Endometrial microvascular endothelial cells (primary cell): ENCODE measurements around the gene EMID1. TPM values are rescaled to one million over a fixed set of nuclear protein-coding genes. Genes with fewer than 3 reads are reported as not detected.

Experiments used
- in situ Hi-C: cut with HindIII; loops from 2 replicates; pipeline ENCODE4 v1.10.0; 2017; ENCODE audit warnings: low sequenced_read_pairs, low pct_unique_long_range_greater_than_20kb; ENCODE audit errors: inconsistent ontology term
- total RNA-seq: library from RNA; depleted of rRNA; stranded (reverse); fragments of >200 nt; gene quantifications from one replicate; pipeline ENCODE4 v1.2.3, GENCODE V29; 2015; ENCODE audit errors: inconsistent ontology term

EMID1 gene
- total RNA-seq = not detected

DNA sequence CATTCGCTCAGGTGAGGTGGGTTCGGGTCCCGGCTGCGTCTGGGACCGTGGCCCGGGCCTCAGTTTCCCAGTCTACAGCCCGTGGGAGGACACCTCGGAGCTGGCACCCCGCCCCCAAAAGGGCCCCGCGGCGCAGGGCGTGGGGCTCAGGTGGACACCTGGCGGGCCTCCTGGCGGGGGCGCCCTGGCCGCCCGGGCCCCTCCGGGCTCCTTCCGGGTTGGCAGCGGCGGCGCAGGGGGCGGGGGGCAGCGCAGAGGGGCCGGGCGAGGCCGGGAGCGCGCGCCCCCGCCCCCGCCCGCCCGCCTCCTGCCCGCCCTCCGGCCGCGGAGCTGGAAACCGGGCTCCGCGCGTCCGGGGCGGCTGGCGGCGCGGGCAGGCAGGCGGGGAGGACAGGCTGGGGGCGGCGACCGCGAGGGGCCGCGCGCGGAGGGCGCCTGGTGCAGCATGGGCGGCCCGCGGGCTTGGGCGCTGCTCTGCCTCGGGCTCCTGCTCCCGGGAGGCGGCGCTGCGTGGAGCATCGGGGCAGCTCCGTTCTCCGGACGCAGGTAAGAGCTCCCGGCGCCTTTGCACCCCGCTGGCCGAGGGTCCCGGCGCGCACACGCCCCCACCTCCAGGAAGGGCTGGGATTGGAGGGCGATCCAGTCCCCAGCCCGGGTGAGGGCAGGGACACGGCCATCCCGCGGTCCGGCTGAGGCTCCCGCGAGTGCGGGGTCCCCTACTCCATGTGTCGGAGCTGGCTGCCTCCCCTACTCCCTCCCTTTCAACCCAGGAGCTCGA is at the start of gene EMID1:
TSS of gene EMID1 (plus strand) at position 303 of the 778 bp plus-strand sequence. CDS start at position 446, 143 bp downstream.
- in situ Hi-C loops = no loop called here

DNA sequence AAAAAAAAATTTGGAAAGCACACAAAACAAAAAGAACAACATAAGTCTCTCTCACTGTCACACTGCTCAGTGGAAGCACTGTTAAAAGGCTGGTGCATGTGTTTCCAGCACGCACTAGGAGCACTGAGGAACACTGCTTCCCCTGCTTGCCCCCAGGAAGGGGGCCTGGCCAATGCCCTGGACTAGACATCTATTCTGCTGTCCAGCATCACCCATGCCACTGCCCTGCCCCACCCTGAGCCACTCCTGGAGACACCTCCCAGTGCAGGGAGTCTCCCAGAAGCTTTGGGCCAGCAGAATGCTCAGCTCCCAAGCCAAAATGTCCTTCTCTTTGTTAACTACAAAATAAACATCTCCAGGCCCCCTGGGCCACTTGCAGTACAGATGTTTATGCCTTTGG is 49.7 kb upstream of the EMID1 start:
- in situ Hi-C loops = no loop called here

DNA sequence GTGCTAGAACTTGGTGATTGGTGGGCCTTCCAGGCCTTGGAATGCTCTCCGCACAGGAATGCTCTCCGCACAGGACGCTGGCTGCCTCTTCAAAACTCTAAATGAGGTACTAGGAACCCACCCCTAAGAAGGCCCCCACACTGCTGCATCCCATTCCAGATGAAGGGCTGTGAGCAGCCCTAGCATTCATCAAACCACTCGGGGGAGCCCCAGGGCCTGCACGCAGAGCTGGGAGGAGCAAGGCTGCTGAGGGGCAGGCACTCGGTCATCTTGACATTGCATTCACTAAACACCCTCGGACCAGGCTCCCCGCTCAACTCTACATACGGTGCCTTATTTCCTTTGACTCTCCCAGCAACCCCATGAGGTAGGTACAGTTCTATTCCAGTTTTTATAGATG is 49.2 kb upstream of the EMID1 start:
- in situ Hi-C loops = no loop called here

DNA sequence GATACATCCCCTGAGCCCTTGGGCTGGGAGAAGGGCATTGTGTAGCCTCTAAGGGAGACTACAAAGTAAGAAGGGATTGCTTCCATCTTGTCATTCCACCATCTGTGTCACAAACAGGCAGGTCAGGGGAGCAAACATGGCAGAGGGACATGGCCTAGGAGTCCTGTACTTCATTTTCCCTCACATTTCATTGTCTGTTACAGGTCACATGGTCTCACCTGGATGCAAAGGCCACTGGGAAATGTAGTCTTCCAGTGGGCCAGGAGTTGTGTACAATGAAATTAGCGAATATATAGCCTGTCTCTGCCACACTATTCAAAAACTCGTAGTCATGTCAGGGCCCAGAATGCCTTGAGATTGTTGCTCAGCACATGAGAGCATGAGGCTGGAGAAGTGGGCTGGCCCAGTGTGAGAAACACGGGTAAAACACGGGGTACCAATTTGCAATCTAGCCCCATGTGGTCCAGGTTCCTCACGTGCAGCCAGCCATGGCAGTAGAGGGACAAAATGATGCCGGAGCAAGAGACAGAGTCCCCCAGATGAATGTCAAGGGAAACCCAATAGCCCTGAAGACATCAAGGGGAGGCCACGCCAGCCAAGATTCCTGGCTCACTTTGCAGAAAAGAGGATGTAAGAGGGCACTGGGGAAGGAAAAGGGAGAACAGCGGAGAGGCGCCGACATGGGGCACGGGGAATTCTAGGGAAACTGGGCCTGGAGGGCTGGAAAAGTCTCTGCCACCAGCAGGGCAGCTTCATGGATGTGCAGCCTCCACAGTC is 47.7 kb upstream of the EMID1 start:
- in situ Hi-C loops = no loop called here

DNA sequence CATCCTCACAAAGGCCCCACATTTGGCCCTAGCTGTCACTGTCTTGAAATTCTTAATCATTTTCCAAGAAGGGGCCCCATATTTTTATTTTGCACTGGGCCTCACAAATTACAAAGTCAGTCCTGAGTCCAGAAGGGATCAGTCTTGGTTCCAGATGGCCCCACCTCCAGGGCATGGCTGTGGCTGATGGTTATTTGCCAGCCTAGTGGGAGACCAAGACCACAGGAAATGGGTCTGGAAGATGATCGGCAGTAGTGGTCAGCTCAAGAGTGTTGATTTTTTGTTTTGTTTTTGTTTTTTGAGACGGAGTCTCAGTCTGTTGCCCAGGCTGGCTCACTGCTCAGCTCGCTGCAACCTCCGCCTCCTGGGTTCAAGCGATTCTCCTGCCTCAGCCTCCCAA is 47.1 kb upstream of the EMID1 start:
- in situ Hi-C loops = no loop called here

DNA sequence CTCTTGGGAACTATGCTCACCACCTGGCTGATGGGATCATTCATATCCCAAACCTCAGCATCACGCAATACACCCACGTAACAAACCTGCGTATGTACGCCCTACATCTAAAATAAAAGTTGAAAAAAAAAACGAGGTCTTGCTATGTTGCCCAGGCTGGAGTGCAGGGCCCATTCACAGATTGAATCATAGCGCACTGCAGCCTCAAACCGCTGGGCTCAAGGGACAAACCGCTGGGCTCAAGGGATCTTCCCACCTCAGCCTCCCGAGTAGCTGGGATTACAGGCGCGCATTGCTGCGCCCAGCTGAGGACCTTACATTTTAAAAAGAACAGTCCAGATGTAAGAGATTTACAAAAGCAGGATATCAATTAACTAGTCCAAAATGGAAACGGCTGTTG is 41.9 kb upstream of the EMID1 start:
- in situ Hi-C loops = no loop called here

DNA sequence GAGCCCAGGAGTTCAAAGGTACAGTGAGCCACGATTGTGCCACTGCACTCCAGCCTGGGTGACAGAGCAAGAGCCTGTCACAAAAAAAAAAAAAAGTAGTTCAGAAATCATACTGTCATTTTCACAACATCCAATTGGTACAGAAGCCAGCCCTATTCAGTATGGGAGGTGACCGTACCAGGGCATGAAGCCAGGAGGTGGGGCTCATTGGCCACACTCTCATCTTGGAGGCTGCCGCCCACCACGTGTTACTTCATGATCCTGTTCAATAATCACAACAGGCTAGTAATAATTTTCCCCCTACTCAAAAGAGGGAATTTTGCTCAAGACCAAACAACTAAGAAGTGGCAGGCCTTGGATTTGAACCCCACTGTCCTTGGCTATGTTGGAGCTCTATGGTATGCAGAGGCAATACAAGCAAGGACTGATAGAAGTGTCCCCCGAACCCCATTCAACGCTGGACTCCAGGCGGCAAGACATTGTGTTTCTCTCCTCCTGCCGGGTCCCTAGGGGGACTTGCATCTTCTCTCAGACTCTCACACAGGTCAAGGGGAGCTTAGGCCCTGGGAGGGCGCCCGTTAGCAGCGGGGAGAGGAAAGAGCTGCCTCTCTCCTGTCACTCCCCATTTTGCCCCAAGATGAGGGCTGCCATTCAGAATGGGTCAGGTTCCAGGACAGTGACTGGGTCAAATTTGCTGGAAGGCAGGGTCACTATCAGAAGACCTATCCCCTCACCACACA is 40.2 kb upstream of the EMID1 start:
- in situ Hi-C loops = no loop called here

DNA sequence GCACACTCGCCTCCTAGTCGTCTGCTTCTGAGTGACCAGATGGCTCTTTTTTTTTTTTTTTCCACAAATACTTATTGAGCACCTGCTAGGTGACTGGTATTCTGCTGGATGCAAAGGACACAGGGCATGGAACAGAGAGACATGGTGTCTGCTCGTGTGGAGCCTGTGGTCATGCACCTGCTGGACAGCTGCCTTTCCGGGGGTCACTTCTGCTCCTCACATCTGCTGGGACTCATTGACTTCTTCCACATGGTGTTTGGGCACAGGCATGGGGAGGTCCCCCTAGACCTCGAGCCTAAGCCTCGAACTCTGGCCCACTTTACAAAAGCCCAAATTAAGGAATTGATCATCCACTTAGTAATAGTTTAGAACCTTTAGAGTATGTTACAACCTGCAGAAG is 39.5 kb upstream of the EMID1 start:
- in situ Hi-C loops = no loop called here

DNA sequence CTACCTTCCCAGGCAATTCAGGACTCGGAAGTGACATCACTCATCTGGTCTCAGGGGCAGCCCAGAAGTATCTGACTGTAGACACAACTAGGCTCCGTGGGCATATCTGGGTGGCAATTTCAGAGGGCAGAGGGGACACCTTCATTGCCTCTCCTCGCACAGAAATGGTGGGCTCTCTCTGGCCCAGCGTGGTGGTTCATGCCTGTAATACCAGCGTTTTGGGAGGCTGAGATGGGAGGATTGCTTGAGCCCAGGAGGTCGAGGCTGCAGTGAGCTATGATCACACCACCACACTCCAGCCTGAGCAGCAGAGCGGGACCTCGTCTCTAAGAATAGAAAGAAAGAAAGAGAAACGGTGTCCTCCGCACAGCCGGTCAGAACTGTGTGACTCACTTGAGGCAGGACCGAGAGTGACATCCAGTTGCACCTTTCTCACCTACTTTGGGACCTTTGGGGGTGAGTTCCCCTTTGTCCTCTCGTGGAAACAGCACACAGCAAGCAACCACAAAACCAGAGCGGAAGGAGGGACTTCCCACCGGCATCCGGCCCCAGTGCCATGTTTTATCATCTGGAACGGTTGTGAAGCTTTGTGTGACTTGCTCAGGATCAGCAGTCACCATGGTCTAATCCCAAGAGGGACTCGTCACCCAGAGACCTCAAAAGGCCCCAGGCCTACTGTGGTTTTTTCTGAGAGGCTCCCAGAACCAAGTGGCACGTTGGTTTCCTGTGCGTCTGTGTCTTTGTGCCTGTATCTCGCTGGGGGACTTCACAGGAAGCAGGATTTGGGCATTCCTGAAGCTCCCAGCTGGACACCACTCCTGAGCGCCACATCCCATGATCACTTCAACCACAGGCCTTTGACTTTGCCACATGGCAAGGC is 38.4 kb upstream of the EMID1 start:
- in situ Hi-C loops = no loop called here

DNA sequence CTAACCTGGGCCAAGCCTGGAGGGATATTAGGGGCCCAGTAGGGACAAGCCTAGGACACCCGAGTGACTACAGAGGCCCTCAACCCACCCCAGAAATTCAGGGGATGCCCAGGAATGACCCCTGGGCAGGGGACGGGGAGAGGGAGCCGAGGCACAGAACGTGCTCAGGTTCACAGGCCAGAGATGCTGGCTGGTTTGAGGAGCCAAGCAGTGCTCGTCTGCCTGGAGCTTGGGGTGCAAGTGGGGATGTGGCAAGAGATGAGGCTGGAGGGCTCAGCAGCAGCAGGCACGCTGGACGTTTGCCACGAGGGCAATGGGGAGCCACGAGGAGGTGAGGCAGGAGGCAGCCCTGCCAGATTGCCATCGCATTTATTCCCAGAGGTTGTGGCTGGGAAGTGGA is 34.0 kb upstream of the EMID1 start:
- in situ Hi-C loops = no loop called here

DNA sequence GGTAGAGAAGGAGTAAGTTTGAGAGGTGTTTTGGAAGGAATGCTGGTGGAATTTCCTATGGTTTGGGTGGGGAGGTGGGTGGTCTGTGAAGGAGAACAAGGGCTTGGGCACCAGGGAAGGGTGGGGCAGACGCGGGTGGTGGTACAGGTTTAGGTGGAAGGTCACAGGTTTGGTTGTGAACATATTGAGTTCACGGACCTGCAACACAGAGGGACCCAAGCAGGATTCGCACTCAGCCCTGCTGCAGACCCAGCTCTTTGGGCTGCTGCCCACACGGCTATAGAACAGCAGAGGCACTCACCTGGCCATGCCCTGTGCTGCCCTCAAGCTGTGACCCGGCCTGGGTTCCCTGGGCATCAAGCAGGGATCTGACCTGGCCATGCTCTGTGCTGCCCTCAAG is 33.5 kb upstream of the EMID1 start:
- in situ Hi-C loops = no loop called here

DNA sequence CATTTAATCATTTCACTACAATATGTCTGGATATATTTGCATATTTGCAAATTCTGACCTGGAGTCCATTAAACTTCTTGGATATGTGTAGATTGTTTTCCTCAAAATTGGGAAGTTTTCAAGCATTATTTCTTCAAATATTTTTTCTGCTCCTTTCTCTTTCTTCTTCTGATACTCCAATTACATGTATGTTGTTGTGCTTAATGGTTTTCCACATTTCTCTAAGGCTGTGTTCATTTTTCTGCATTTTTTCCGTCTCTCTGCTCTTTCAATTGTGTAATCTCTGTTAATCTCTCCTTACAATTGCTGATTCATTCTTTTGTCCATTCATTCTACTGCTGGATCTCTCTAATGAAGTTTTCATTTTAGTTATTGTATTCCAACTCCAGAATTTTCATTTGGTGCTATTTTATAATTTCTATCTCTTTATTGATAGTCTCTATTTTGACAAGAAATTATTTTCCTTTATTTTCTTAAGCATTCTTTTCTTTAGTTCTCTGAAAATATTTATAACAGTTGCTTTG is 30.3 kb upstream of the EMID1 start:
- in situ Hi-C loops = no loop called here

DNA sequence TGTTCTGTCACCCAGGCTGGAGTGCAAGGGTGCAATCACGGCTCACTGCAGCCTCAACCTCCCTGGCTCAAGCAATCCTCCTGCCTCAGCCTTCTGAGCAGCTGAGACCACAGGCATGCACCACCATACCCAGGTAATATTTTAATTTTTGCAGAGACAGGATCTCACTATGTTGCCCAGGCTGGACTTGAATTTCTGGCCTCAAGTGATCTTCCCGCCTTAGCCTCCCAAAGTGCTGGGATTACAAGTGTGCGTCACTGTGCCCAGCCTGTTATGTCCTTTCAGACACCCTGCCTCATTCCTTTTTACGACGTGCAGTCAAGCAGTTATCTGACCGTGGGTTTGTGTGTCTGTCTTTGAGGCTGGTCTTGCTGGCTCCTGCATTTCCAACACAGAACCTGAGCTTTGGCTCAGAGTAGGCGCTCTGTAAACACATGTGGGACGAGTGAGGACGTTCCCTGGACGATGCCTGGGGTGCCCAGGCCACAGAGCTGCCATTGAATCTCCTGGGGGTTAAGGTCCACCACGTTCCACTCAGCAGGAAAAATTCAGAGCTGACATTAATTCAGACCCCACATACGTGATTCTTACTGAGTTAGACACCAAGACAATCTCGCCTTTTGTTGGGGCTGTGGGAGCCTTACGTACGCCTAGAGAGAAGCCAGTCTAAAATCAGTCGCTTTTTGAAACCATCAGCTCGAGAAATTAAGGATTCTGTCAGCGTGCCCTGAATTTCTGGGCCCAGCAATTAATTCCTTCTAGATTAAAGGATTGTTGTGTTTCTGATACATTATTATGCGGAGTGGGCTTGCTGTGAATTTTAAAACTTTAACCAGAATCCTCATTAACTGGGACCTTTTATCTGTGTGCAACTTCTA is 21.5 kb upstream of the EMID1 start:
- in situ Hi-C loops = no loop called here

DNA sequence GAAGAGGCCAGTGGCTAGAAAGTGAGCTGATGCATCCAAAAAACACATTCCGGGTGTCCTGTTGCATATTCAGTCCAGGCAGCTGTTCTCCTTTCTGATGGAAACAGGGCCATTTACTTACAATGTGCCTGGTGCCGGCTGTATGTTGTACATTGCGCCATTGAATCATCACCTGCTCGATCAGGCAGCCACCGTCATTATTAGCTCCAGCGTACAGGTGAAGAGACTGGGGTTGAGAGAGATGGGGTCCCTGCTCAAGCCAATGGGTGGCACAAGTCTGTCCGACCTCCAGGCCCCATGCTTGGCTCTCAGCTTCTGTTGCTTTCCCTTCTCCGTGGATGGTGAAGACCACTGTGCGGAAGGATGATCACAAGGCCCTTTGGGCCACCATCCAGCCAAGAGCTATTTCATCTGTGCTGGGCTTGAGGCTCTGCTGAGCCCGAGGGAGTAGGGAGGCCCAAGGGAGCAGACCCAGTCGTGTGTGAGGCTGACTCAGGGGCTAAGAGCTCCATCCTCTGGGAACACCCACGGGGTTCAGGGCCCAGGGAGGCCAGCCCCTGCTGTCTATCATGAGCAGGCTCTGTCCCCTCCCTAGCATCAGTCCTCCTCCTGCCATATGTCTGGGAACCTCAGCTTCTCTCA is 20.7 kb upstream of the EMID1 start:
- in situ Hi-C loops = no loop called here

DNA sequence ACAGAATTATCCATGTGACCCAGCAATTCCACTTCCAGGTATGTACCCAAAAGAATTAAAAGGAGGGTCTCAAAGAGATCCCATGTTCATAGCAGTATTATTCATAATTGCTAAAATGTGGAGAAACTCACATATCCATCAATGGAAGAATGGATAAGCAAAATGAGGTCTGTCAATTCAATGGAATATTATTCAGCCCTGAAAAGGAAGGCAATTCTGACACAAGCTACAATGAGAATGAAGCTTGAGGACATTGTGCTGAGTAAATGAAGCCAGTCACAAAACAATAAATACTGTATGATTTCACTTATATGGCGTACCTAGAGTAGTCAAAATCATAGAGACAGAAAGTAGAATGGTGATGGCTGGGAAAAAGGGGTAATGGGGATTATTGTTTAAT is 19.4 kb upstream of the EMID1 start:
- in situ Hi-C loops = no loop called here

DNA sequence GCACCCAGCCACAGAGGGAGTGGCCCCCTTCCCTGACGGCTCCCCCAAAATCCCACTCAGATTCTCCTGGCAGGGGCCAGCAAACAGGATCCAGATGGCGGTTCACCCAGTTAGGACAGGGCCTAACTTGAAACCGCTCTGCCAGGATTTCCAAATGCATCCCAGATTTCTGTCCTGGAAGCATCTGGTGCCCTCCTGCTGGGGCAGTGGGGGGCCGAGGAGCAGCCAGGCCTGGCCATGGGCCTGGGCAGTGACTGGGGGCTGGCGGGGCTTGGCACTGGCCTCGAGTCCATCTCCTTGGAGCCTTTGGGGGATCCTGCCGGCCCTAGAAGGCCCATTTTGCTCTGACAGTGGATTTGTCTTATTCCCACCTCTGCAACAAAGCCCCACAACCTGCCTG is 17.9 kb upstream of the EMID1 start:
- in situ Hi-C loops = no loop called here

DNA sequence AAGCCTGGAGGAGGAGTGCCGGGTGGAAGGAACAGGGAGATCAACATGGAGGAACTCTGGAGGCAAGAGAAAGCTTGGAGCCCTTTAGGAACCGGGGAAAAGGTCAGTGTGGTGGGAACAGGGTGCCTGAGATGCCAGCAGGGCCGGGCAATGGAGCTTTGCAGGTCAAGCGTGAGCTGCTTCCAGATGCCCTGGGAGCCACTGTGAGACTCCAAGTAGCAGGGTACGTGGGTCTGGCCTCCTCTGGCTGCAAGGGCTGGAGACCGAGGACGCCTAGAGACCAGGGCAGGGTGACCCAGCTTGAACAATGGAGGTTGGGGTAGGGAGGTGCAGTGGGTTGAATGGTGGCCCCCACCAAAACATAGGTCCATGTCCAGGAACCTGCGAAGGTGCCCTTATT is 15.6 kb upstream of the EMID1 start:
- in situ Hi-C loops = no loop called here
